Measurements from ENCODE around the gene TMEM208. TPM values are rescaled to one million over a fixed set of nuclear protein-coding genes. Genes with fewer than 3 reads are reported as not detected.

The TMEM208 gene
- total and polyA plus RNA-seq, 2 of the 8 experiments (the other 6 are each of a cell fraction or from before 2014, with no cell fraction given), result 37.7 to 100.0 TPM

- Histone ChIP-seq H2BK15ac (ENCODE audit: low read length) (no peak overlapping the region), H3K27me3 (replicated peaks in 1 of 4; ENCODE audit: control insufficient read depth in 3 of 4, extremely low read depth in 1 of 4, insufficient read depth in 3 of 4, low read length in 3 of 4) (peaks cover 0 to 6% (median 2%) of the 10 kb centered on the region in 4 experiments; a peak in 1 of 7 replicates), H2AK5ac (ENCODE audit: low read depth, low read length) (no peak overlapping the region), H3K79me1 (ENCODE audit: low read depth, low read length) (no peaks in the 10 kb centered on the region), H3K23me2 (ENCODE audit: low read depth, low read length) (no peaks in the 10 kb centered on the region), H3K14ac (ENCODE audit: insufficient read length) (no peak overlapping the region), H3K4me3 (ENCODE audit: extremely low read depth in 1 of 4, insufficient read depth in 2 of 4, low read depth in 3 of 4, low read length in 4 of 4) (no peak overlapping the region), H2BK20ac (ENCODE audit: low read length) (no peak overlapping the region), H3K4me2 (ENCODE audit: insufficient read depth in 1 of 2, low read depth in 2 of 2, low read length in 2 of 2) (no peak overlapping the region; a peak in 1 of 4 replicates), H3K23ac (ENCODE audit: insufficient read length) (no peak overlapping the region), H2AFZ (ENCODE audit: low read length) (no peak overlapping the region), H3K4ac (replicated peaks; ENCODE audit: insufficient read length, low read depth, low read length) (no peak overlapping the region), H4K5ac (ENCODE audit: insufficient read length, low read depth, low read length) (no peak overlapping the region), H3K4me1 (replicated peaks in 1 of 4; ENCODE audit: control insufficient read depth in 3 of 4, insufficient read depth in 4 of 4, low read length in 3 of 4) (peaks cover 0 to 10% (median 1%) of the 10 kb centered on the region in 4 experiments; a peak in 2 of 7 replicates), H4K20me1 (replicated peaks in 1 of 2; ENCODE audit: control insufficient read depth in 1 of 2, insufficient read depth in 2 of 2, low read length in 2 of 2) (peaks cover 0 to 2% of the 10 kb centered on the region in 2 experiments), H3K36me3 (ENCODE audit: control insufficient read depth in 2 of 4, insufficient read depth in 4 of 4, low read length in 3 of 4) (peaks cover 0 to 3% (median 0%) of the 10 kb centered on the region in 4 experiments; a peak in 3 of 8 replicates), H4K8ac (ENCODE audit: extremely low read depth, insufficient read depth, low read length) (peak overlapping the region; percentile 59; the same call in 1 of the 2 replicates), H3K18ac (ENCODE audit: extremely low read depth, low read length) (no peak overlapping the region), H3K9me3 (ENCODE audit: insufficient read depth in 2 of 2, low read depth in 1 of 2, low read length in 1 of 2) (no peaks in the 10 kb centered on the region), H2BK5ac (ENCODE audit: low read depth, low read length) (0 out of 2 replicates have a peak overlapping the region, but pooled peaks have one; percentile 60), H3K9ac (replicated peaks in 1 of 4; ENCODE audit: extremely low read depth in 1 of 4, low read depth in 3 of 4, low read length in 3 of 4) (no peak overlapping the region), H2BK120ac (replicated peaks; ENCODE audit: low read depth, low read length) (no peak overlapping the region), H2BK12ac (ENCODE audit: low read depth, low read length) (no peak overlapping the region), H4K91ac (replicated peaks; ENCODE audit: insufficient read length, low read length) (no peak overlapping the region), H3K56ac (replicated peaks; ENCODE audit: insufficient read length, low read depth, low read length) (no peak overlapping the region), H3K27ac (ENCODE audit: low read depth, low read length) (no peak overlapping the region), H3K79me2 (ENCODE audit: control insufficient read depth in 1 of 2, insufficient read depth in 2 of 2, low read length in 2 of 2) (no peaks in the 10 kb centered on the region)
- no peak for FAIRE-seq
- 90% methylated on average over 3 of the region's 3 CpGs; no CpG with 5 or more reads in 1 of the 2 experiments for WGBS, 2 experiments (ENCODE audit: extremely low coverage in 1 of 2, insufficient coverage in 1 of 2, insufficient read length in 1 of 2, insufficient replicate concordance in 2 of 2, low coverage in 1 of 2, low lambda C conversion rate in 2 of 2, missing lambda C conversion rate in 1 of 2)
- DNase-seq (ENCODE audit: low read depth in 1 of 2, low spot score in 2 of 2), result no peak
- ChIA-PET POLR2A (ENCODE audit: partially characterized antibody) (interaction anchor here (0.8 to 5.4 kb wide), 6 partner anchors 8 to 208 kb away, joined by 3 to 20 read pairs (median 11); partner anchors contain the start of gene TMEM208), CTCF (ENCODE audit: partially characterized antibody) (interaction anchor here (1.9 to 8.9 kb wide), 4 partner anchors 11 to 38 kb away, joined by 5 to 111 read pairs (median 8); partner anchors contain the start of genes E2F4 and ELMO3)
- TF ChIP-seq JUN (IDR thresholded peaks at IDR 0.05; ENCODE audit: low read depth, low read length), result no peak
- TF ChIP-seq GABPA (IDR thresholded peaks at IDR 0.05; ENCODE audit: borderline replicate concordance, insufficient read depth, low read length), result no peak
- no peak for TF ChIP-seq RBBP5 (IDR thresholded peaks at IDR 0.05; ENCODE audit: borderline replicate concordance, low read depth, low read length)
- no peak for TF ChIP-seq CBX5 (IDR thresholded peaks at IDR 0.05; ENCODE audit: low read depth, low read length)
- no peak for TF ChIP-seq KDM5A (IDR thresholded peaks at IDR 0.05; ENCODE audit: low read length)
- TF ChIP-seq BACH1 (IDR thresholded peaks at IDR 0.05; ENCODE audit: low read length), result no peak
- no peak for TF ChIP-seq CHD2 (IDR thresholded peaks at IDR 0.05; ENCODE audit: low read length)
- TF ChIP-seq SIX5 (IDR thresholded peaks at IDR 0.05; ENCODE audit: low read depth, low read length), result no peak
- no peak for TF ChIP-seq EGR1 (IDR thresholded peaks at IDR 0.05; ENCODE audit: borderline replicate concordance, low read depth, low read length)
Measured at GRCh38 chr16:67206838-67207248, 20.1 kb upstream of the TMEM208 start.
